Measurements from ENCODE around the gene GPM6B. TPM values are rescaled to one million over a fixed set of nuclear protein-coding genes. Genes with fewer than 3 reads are reported as not detected.

The GPM6B gene
- total RNA-seq, 3 donors from 2014 or later = 0.08 to 0.13 (median 0.10) TPM

- ATAC-seq (no peak), DNase-seq (no peak)
- Mint-ChIP-seq H3K4me3 (no peak overlapping the region), H3K9me3 (no peaks in the 10 kb centered on the region), H3K36me3 (ENCODE audit: insufficient read depth) (no peaks in the 10 kb centered on the region), H3K27me3 (ENCODE audit: low read depth) (no peaks in the 10 kb centered on the region), H3K4me1 (ENCODE audit: low read depth) (no peaks in the 10 kb centered on the region)
Measured at GRCh38 chrX:13835825-13836224, 18.9 kb upstream of the GPM6B start.

- DNase-seq (no peak), ATAC-seq (no peak)
- no peaks in the 10 kb centered on the region for H3K9me3 Mint-ChIP-seq
- H3K27me3 Mint-ChIP-seq (ENCODE audit: low read depth) = no peaks in the 10 kb centered on the region
- no peaks in the 10 kb centered on the region for H3K36me3 Mint-ChIP-seq (ENCODE audit: insufficient read depth)
- H3K4me3 Mint-ChIP-seq = no peak overlapping the region
- no peaks in the 10 kb centered on the region for H3K4me1 Mint-ChIP-seq (ENCODE audit: low read depth)
Measured at GRCh38 chrX:13834355-13834754, 17.5 kb upstream of the GPM6B start.

DNA sequence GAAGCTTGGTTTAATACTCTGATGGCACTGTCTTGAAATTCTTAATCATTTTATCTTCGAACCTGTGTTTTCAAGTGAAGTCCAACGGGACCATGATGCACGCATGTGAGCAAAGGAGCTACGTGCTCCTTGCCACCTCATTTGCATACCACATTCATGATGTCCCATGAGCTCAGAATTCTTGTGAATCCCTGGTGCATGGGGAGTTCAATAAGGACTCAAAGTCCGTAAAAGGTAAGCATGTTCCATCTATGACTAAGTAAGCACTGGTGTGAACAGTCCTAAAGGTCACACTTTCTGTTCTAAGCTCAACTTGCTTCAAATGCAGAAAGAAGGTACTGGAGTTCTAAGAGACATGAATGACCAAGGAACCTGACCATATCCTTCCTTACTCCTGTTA, 13.1 kb upstream of the GPM6B start:
- Mint-ChIP-seq H3K4me1 (ENCODE audit: low read depth) (no peaks in the 10 kb centered on the region), H3K9me3 (no peaks in the 10 kb centered on the region), H3K36me3 (ENCODE audit: insufficient read depth) (no peaks in the 10 kb centered on the region), H3K4me3 (no peak overlapping the region), H3K27me3 (ENCODE audit: low read depth) (peaks cover 2% of the 10 kb centered on the region)
- no peak for ATAC-seq
- DNase-seq = no peak

- H3K36me3 Mint-ChIP-seq (ENCODE audit: insufficient read depth) = no peaks in the 10 kb centered on the region
- ATAC-seq (no peak), DNase-seq (no peak)
- peaks cover 4% of the 10 kb centered on the region for H3K27me3 Mint-ChIP-seq (ENCODE audit: low read depth)
- no peaks in the 10 kb centered on the region for H3K9me3 Mint-ChIP-seq
- H3K4me1 Mint-ChIP-seq (ENCODE audit: low read depth) = no peaks in the 10 kb centered on the region
- no peak overlapping the region for H3K4me3 Mint-ChIP-seq
Measured at GRCh38 chrX:13828392-13828791, 11.5 kb upstream of the GPM6B start.

- H3K9me3 Mint-ChIP-seq = no peaks in the 10 kb centered on the region
- peaks cover 4% of the 10 kb centered on the region for H3K27me3 Mint-ChIP-seq (ENCODE audit: low read depth)
- no peaks in the 10 kb centered on the region for H3K4me1 Mint-ChIP-seq (ENCODE audit: low read depth)
- ATAC-seq (no peak), DNase-seq (no peak)
- no peaks in the 10 kb centered on the region for H3K36me3 Mint-ChIP-seq (ENCODE audit: insufficient read depth)
- no peak overlapping the region for H3K4me3 Mint-ChIP-seq
Measured at GRCh38 chrX:13827298-13828090, 10.6 kb upstream of the GPM6B start.

GRCh38 chrX:13826770-13827169, 9.9 kb upstream of the GPM6B start:
- DNase-seq (no peak), ATAC-seq (no peak)
- no peaks in the 10 kb centered on the region for H3K4me1 Mint-ChIP-seq (ENCODE audit: low read depth)

DNA sequence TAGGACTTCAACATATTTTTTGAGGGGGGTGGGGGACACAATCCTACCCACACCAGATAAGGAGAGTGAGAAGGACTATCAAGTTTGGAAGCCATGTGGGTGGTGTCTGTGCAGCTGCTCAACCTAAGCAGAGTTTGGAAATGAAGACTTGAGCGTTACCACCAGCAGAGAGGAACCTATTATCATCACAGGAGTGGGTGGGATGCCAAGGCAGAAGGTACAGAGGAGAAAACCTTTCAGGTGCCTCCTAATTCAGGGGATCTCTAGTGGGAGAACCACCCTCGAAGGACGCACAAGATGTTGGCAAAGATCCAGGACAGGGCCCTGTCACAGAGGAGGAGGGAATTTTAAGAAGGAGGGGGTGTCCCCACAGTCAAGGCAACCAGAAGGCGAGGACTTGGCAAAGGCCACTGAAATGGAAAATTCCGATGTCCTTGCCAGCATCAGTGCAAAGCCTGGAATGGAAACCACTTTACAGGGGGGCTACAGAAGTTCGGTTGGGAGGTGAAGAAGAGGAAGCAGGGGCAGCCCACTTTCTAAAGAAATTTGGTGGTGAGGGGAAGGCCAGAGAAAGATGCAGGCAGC, 8.4 kb upstream of the GPM6B start:
- Mint-ChIP-seq H3K9me3 (no peaks in the 10 kb centered on the region), H3K36me3 (ENCODE audit: insufficient read depth) (no peaks in the 10 kb centered on the region), H3K4me3 (no peak overlapping the region), H3K4me1 (ENCODE audit: low read depth) (no peaks in the 10 kb centered on the region), H3K27me3 (ENCODE audit: low read depth) (peaks cover 4% of the 10 kb centered on the region)
- DNase-seq = no peak
- ATAC-seq = no peak

More at GRCh38 chrX:13826770-13827169, 9.9 kb upstream of the GPM6B start:
- H3K27me3 Mint-ChIP-seq (ENCODE audit: low read depth) = peaks cover 4% of the 10 kb centered on the region
- no peak overlapping the region for H3K4me3 Mint-ChIP-seq
- no peaks in the 10 kb centered on the region for H3K9me3 Mint-ChIP-seq
- no peaks in the 10 kb centered on the region for H3K36me3 Mint-ChIP-seq (ENCODE audit: insufficient read depth)

GRCh38 chrX:13824746-13825145, 7.9 kb upstream of the GPM6B start:
- Mint-ChIP-seq H3K27me3 (ENCODE audit: low read depth) (peaks cover 4% of the 10 kb centered on the region), H3K36me3 (ENCODE audit: insufficient read depth) (no peaks in the 10 kb centered on the region), H3K4me1 (ENCODE audit: low read depth) (no peaks in the 10 kb centered on the region), H3K4me3 (no peak overlapping the region), H3K9me3 (no peaks in the 10 kb centered on the region)
- no peak for DNase-seq
- no peak for ATAC-seq

GRCh38 chrX:13821738-13822137, 4.8 kb upstream of the GPM6B start:
- Mint-ChIP-seq H3K4me1 (ENCODE audit: low read depth) (no peaks in the 10 kb centered on the region), H3K9me3 (no peaks in the 10 kb centered on the region), H3K4me3 (no peak overlapping the region), H3K36me3 (ENCODE audit: insufficient read depth) (no peaks in the 10 kb centered on the region), H3K27me3 (ENCODE audit: low read depth) (peaks cover 11% of the 10 kb centered on the region)
- no peak for ATAC-seq
- no peak for DNase-seq

DNA sequence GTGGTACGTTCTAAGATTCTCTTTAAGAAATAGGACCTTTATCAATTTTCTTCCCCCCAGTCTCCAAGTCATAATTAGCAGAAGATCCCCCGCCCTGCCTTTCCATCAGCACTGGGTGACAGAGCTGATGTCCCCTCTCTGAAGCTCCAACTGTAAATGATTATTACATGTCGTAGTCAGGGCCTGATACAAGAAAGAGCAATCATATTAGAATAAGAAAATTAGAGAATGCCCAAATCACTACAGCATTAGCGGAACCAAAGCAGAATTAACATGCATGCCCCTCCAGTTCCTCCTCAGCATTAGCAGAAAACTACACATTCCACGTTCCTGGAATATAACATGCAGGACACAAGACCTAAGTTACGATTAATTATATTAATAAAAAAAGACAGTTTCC, 717 bp downstream of the GPM6B start:
- no peaks in the 10 kb centered on the region for H3K9me3 Mint-ChIP-seq
- H3K4me1 Mint-ChIP-seq (ENCODE audit: low read depth) = no peaks in the 10 kb centered on the region
- no peak overlapping the region for H3K4me3 Mint-ChIP-seq
- ATAC-seq (no peak), DNase-seq (no peak)
- H3K36me3 Mint-ChIP-seq (ENCODE audit: insufficient read depth) = no peaks in the 10 kb centered on the region
- peaks cover 13% of the 10 kb centered on the region for H3K27me3 Mint-ChIP-seq (ENCODE audit: low read depth)

- Mint-ChIP-seq H3K4me3 (no peak overlapping the region), H3K27me3 (ENCODE audit: low read depth) (peaks cover 13% of the 10 kb centered on the region), H3K9me3 (no peaks in the 10 kb centered on the region), H3K36me3 (ENCODE audit: insufficient read depth) (no peaks in the 10 kb centered on the region), H3K4me1 (ENCODE audit: low read depth) (no peaks in the 10 kb centered on the region)
- ATAC-seq (no peak), DNase-seq (no peak)
Measured at GRCh38 chrX:13815664-13816063, 1.2 kb downstream of the GPM6B start.

DNA sequence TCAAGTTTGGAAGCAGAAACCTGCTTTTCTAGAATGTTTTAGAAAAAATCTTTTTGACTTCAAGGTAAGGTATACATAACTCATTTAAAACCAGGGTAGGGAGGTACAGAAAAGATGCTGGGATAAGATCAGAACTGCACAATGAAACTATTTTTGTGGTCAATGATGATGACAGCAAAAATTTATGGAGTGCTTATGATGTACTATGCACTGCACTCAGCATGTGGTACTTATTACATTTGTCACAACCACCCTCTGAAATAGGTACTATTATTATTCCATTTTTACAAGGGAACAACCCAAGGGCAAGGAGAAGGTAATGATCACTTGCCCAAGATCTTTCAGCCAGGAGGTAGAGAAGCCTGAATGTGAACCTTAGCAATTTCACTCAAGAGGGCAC, 8.0 kb downstream of the GPM6B start:
- Mint-ChIP-seq H3K4me3 (no peak overlapping the region), H3K36me3 (ENCODE audit: insufficient read depth) (no peaks in the 10 kb centered on the region), H3K9me3 (no peaks in the 10 kb centered on the region), H3K27me3 (ENCODE audit: low read depth) (peaks cover 9% of the 10 kb centered on the region), H3K4me1 (ENCODE audit: low read depth) (no peaks in the 10 kb centered on the region)
- no peak for DNase-seq
- ATAC-seq = no peak

DNA sequence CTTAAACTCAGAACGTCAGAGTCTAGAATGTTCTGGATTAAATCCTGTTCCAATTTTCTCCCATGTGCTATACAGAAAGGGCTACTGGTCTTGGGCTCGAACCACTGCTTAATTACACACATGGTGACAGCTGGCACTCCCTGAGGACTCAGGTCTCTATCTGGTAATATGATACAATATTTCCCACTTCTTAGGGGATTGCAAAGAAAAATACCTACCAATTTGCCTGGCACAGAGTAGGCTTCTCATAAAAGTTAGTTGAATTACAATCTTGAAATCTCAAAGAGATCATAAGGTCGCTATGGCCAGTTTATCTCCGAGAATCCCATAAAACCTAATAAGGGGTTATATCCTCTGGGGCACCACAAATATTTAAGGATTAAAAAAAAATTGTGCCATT, 8.6 kb downstream of the GPM6B start:
- Mint-ChIP-seq H3K4me1 (ENCODE audit: low read depth) (no peaks in the 10 kb centered on the region), H3K27me3 (ENCODE audit: low read depth) (peaks cover 12% of the 10 kb centered on the region), H3K4me3 (no peak overlapping the region), H3K9me3 (no peaks in the 10 kb centered on the region), H3K36me3 (ENCODE audit: insufficient read depth) (no peaks in the 10 kb centered on the region)
- no peak for ATAC-seq
- no peak for DNase-seq

- no peaks in the 10 kb centered on the region for H3K4me1 Mint-ChIP-seq (ENCODE audit: low read depth)
- peaks cover 12% of the 10 kb centered on the region for H3K27me3 Mint-ChIP-seq (ENCODE audit: low read depth)
- H3K36me3 Mint-ChIP-seq (ENCODE audit: insufficient read depth) = no peaks in the 10 kb centered on the region
- no peak for DNase-seq
- ATAC-seq = no peak
- H3K9me3 Mint-ChIP-seq = no peaks in the 10 kb centered on the region
- H3K4me3 Mint-ChIP-seq = no peak overlapping the region
Measured at GRCh38 chrX:13805241-13805640, 11.7 kb downstream of the GPM6B start.

DNA sequence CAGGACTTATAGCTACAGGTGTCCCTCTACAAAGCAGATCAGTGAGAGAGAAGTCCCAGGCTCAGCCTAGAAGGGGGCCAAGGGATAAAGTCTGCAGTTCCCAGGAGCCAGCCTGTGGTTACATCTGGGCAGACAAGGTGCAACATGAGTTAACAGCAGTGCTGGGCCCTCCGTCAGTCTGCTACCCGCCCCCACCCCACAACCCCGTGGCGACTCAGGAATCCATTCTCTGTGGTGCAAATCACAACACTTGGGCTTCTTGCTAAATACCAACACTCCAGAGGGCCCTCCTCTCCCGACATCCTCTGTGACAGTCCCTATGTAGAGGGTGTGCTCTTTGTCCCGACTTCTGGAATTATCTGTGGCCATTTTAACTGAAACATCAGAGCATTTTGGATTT, 13.8 kb downstream of the GPM6B start:
- H3K4me3 Mint-ChIP-seq = no peak overlapping the region

More for the DNA sequence above, 13.8 kb downstream of the GPM6B start:
- DNase-seq = no peak
- Mint-ChIP-seq H3K9me3 (no peaks in the 10 kb centered on the region), H3K27me3 (ENCODE audit: low read depth) (peaks cover 9% of the 10 kb centered on the region), H3K36me3 (ENCODE audit: insufficient read depth) (no peaks in the 10 kb centered on the region), H3K4me1 (ENCODE audit: low read depth) (no peaks in the 10 kb centered on the region)
- no peak for ATAC-seq

All from activated T-cell treated with anti-CD3 and anti-CD28 coated beads, Interleukin-2, amount 50 U/mL, for 4 hours (primary cell).